PC-9 (cell line): Measurements from ENCODE around the gene DAND5. TPM values are rescaled to one million over a fixed set of nuclear protein-coding genes. Genes with fewer than 3 reads are reported as not detected.

Source experiments
- BruUV-seq: library from RNA; stranded (reverse); fragments of 400-500 nt; replicated peaks from 2 replicates; lab custom pipeline; 2021; lab: Mats Ljungman, UMichigan
- CTCF ChIA-PET: fragments of 300-600 bp; sonication (Branson Sonifier 250); formaldehyde crosslinking; loops from one replicate; lab custom pipeline; 2022; ENCODE audit warnings: antibody characterized with exemption; lab: Charles Lee
- POLR2A ChIA-PET: fragments of 300-600 bp; sonication (Branson Sonifier 250); formaldehyde crosslinking; loops from one replicate; lab custom pipeline; 2022; ENCODE audit warnings: antibody characterized with exemption; ENCODE audit not compliant: unreplicated experiment; lab: Charles Lee
- DNase-seq, 2 experiments: peaks; one replicate each; pipeline versions ENCODE4 v3.0.0 to v3.0.0-alpha.2; 2015 to 2022; ENCODE audit warnings: mixed read lengths in 1 of 2
- H2AFZ ChIP-seq: fragments of 200-600 bp; sonication (generic); 2 replicates; pipeline ENCODE4 v1.8.1; 2017; ENCODE audit warnings: antibody characterized with exemption
- H3F3A ChIP-seq: fragments of 200-600 bp; sonication (generic); 2 replicates; pipeline ENCODE4 v1.8.1; 2017; ENCODE audit warnings: antibody characterized with exemption, mild to moderate bottlenecking, low read depth; ENCODE audit not compliant: insufficient read depth
- H3K27ac ChIP-seq: fragments of 200-600 bp; sonication (generic); 2 replicates; pipeline ENCODE4 v1.6.1; 2016; ENCODE audit warnings: mixed run types
- H3K27me3 ChIP-seq: fragments of 200-600 bp; sonication (generic); 2 replicates; pipeline ENCODE4 v1.6.1; 2016; ENCODE audit warnings: low read depth, mixed run types; ENCODE audit not compliant: insufficient read depth
- H3K36me3 ChIP-seq: fragments of 200-600 bp; sonication (generic); 2 replicates; pipeline ENCODE4 v1.6.1; 2016; ENCODE audit warnings: low read depth, mixed run types
- H3K4me1 ChIP-seq: fragments of 200-600 bp; sonication (generic); replicated peaks from 2 replicates; pipeline ENCODE4 v1.6.1; 2016; ENCODE audit warnings: mixed run types; ENCODE audit not compliant: insufficient read depth
- H3K4me2 ChIP-seq: fragments of 200-600 bp; sonication (generic); 2 replicates; pipeline ENCODE4 v1.6.1; 2017; ENCODE audit warnings: mixed run types
- H3K4me3 ChIP-seq: fragments of 200-600 bp; sonication (generic); 2 replicates; pipeline ENCODE4 v1.6.1; 2016; ENCODE audit warnings: mixed run types
- H3K79me2 ChIP-seq: fragments of 200-600 bp; sonication (generic); 2 replicates; pipeline ENCODE4 v1.6.1; 2017; ENCODE audit warnings: low read depth, mixed run types
- H3K9me2 ChIP-seq: fragments of 200-600 bp; sonication (generic); 2 replicates; pipeline ENCODE4 v1.8.1; 2017; ENCODE audit warnings: mild to moderate bottlenecking; ENCODE audit not compliant: insufficient read depth
- H3K9me3 ChIP-seq: fragments of 200-600 bp; sonication (generic); 2 replicates; pipeline ENCODE4 v1.8.1; 2016; ENCODE audit warnings: low read depth; ENCODE audit not compliant: insufficient read depth
- H4K20me1 ChIP-seq: fragments of 200-600 bp; sonication (generic); 2 replicates; pipeline ENCODE4 v1.8.1; 2017; ENCODE audit not compliant: insufficient read depth
- EZH2 ChIP-seq: fragments of 200-600 bp; sonication (generic); IDR thresholded peaks from 2 replicates; pipeline ENCODE4 v1.8.0; 2017; ENCODE audit warnings: antibody characterized with exemption, low read depth
- intact Hi-C: fragments of 100-400 bp; cut with micrococcal nuclease; formaldehyde crosslinking; loops from one replicate; pipeline ENCODE4 v1.10.0; 2022; ENCODE audit not compliant: unreplicated experiment
- total RNA-seq: library from RNA; stranded (reverse); gene quantifications from 2 replicates; pipeline ENCODE4 v1.2.3, GENCODE V29; 2021
- TF ChIP-seq, protein P1 (sequence below): fragments of 200-600 bp; sonication (generic); conservative IDR thresholded peaks from 2 replicates; pipeline ENCODE4 v1.6.1; 2017; ENCODE audit warnings: mixed run types, antibody characterized with exemption, mild to moderate bottlenecking, moderate library complexity

The DAND5 gene
- total RNA-seq, 1 experiment from 2014 or later = 0.20 TPM

- Histone ChIP-seq H4K20me1 (peaks cover 38% of the 10 kb centered on the region), H3K27me3 (no peaks in the 10 kb centered on the region), H3K9me2 (no peaks in the 10 kb centered on the region), H3K9me3 (no peaks in the 10 kb centered on the region), H3K4me2 (no peak overlapping the region), H3K27ac (no peak overlapping the region), H3K36me3 (peaks cover 49% of the 10 kb centered on the region), H2AFZ (no peak overlapping the region), H3K4me3 (no peak overlapping the region), H3F3A (peaks cover 85% of the 10 kb centered on the region), H3K79me2 (peaks cover 60% of the 10 kb centered on the region), H3K4me1 (peaks cover 34% of the 10 kb centered on the region)
- no peak for TF ChIP-seq EZH2
- TF ChIP-seq, protein P1, sequence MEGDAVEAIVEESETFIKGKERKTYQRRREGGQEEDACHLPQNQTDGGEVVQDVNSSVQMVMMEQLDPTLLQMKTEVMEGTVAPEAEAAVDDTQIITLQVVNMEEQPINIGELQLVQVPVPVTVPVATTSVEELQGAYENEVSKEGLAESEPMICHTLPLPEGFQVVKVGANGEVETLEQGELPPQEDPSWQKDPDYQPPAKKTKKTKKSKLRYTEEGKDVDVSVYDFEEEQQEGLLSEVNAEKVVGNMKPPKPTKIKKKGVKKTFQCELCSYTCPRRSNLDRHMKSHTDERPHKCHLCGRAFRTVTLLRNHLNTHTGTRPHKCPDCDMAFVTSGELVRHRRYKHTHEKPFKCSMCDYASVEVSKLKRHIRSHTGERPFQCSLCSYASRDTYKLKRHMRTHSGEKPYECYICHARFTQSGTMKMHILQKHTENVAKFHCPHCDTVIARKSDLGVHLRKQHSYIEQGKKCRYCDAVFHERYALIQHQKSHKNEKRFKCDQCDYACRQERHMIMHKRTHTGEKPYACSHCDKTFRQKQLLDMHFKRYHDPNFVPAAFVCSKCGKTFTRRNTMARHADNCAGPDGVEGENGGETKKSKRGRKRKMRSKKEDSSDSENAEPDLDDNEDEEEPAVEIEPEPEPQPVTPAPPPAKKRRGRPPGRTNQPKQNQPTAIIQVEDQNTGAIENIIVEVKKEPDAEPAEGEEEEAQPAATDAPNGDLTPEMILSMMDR = no peak
- no TSS peak for BruUV-seq
- intact Hi-C loops = no loop called here
- no peak for DNase-seq
- ChIA-PET POLR2A (no interaction called here), CTCF (no interaction called here)
Observed at GRCh38 chr19:12943437-12944044, 25.8 kb upstream of the DAND5 start.

DNA sequence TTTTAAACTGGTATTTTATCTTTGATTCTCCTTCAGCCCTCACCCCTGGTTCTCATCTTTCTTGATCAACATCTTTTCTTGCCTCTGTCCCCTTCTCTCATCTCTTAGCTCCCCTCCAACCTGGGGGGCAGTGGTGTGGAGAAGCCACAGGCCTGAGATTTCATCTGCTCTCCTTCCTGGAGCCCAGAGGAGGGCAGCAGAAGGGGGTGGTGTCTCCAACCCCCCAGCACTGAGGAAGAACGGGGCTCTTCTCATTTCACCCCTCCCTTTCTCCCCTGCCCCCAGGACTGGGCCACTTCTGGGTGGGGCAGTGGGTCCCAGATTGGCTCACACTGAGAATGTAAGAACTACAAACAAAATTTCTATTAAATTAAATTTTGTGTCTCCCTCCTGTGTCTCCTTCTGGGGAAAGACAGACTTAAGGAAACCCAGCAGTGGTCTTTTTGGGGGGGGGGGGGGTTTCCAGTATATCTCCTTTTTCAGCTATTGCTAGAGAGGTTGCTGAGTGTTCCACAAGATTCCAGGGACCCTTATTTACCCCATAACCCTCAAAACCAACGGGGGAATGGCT lies 25.2 kb upstream of the DAND5 start:
- Histone ChIP-seq H3K36me3 (peaks cover 52% of the 10 kb centered on the region), H3K79me2 (peaks cover 60% of the 10 kb centered on the region), H3K27ac (peak overlapping the region; percentile 89; the same call in 1 of the 2 replicates), H4K20me1 (peaks cover 37% of the 10 kb centered on the region), H3K4me1 (peaks cover 34% of the 10 kb centered on the region), H3K4me2 (peak overlapping the region; percentile 39), H3F3A (peaks cover 90% of the 10 kb centered on the region), H3K27me3 (no peaks in the 10 kb centered on the region), H3K4me3 (no peak overlapping the region), H3K9me3 (no peaks in the 10 kb centered on the region), H3K9me2 (no peaks in the 10 kb centered on the region), H2AFZ (no peak overlapping the region)
- POLR2A ChIA-PET = no interaction called here
- no peak for DNase-seq
- no TSS peak for BruUV-seq
- TF ChIP-seq EZH2 = no peak
- TF ChIP-seq, protein P1 = no peak
- CTCF ChIA-PET = no interaction called here
- intact Hi-C loops = no loop called here

DNA sequence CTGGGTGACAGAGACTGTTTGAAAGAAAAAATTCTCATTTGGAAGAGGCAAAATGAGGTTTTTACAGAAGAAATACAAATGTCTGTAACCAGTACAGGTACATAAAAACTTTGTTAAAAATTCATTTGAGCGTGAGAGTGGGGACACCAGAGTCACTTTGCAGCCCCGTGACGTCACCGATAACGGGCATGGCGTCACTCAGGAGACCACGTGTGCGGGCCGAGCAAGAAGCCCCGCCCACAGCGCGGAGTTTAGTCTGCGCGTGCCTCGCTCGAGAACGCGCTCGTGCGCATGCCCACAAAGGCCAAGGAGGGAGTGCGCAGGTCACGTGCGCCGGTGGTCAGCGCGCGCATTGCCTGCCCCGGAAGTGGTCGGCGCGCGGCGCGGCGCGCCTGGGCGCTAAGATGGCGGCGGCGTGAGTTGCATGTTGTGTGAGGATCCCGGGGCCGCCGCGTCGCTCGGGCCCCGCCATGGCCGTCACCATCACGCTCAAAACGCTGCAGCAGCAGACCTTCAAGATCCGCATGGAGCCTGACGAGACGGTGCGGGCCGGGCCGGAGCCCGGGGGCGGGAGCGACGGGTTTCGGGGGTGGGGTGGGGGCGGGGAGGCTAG lies 23.8 kb upstream of the DAND5 start, which contains the start of gene RAD23A:
Gene RAD23A, plus strand, starts transcription at position 384 of the 613 bp plus-strand sequence. Its CDS starts 87 bp downstream, at position 471.
- Histone ChIP-seq H3K27me3 (no peaks in the 10 kb centered on the region), H3K9me2 (no peaks in the 10 kb centered on the region), H4K20me1 (peaks cover 29% of the 10 kb centered on the region), H3K4me3 (peak within 1 kb of the TSS; percentile 77), H3F3A (peaks cover 92% of the 10 kb centered on the region), H3K4me2 (peak within 1 kb of the TSS; percentile 97), H3K9me3 (no peaks in the 10 kb centered on the region), H3K79me2 (peaks cover 46% of the 10 kb centered on the region), H3K27ac (peak within 1 kb of the TSS; percentile 89), H3K36me3 (peaks cover 49% of the 10 kb centered on the region), H3K4me1 (peaks cover 23% of the 10 kb centered on the region), H2AFZ (no peak within 1 kb of the TSS; the same call in 1 of the 2 replicates)
- ChIA-PET POLR2A (interaction anchor here (0.6 to 0.7 kb wide), 2 partner anchors 7 to 12 kb away, joined by 4 read pairs; partner anchors contain the start of gene CALR), CTCF (interaction anchor here (0.6 to 1.0 kb wide), 3 partner anchors 20 to 60 kb away, joined by 3 to 4 read pairs (median 4); no protein-coding TSS in a partner anchor)
- TSS peak; percentile 58 for BruUV-seq
- DNase-seq = peak; percentile 92 to 96
- intact Hi-C loops = no loop called here
- TF ChIP-seq EZH2 = no peak
- TF ChIP-seq, protein P1 = no peak
